AG08396 (cell line): ENCODE data around the gene RPUSD4.

Source experiments
- DNase-seq: peaks from one replicate; pipeline ENCODE4 v3.0.0; 2012; ENCODE audit warnings: low spot score, mixed read lengths

Gene RPUSD4

GRCh38 chr11:126212089-126212660 lies 725 bp upstream of the RPUSD4 start:
- DNase-seq, result peak; percentile 43

GRCh38 chr11:126210871-126211235 lies 597 bp downstream of the RPUSD4 start:
- no peak for DNase-seq

- no peak for DNase-seq
Observed at GRCh38 chr11:126207896-126208295, 3.6 kb downstream of the RPUSD4 start.

- no peak for DNase-seq
Observed at GRCh38 chr11:126205359-126205758, 6.1 kb downstream of the RPUSD4 start.

DNA sequence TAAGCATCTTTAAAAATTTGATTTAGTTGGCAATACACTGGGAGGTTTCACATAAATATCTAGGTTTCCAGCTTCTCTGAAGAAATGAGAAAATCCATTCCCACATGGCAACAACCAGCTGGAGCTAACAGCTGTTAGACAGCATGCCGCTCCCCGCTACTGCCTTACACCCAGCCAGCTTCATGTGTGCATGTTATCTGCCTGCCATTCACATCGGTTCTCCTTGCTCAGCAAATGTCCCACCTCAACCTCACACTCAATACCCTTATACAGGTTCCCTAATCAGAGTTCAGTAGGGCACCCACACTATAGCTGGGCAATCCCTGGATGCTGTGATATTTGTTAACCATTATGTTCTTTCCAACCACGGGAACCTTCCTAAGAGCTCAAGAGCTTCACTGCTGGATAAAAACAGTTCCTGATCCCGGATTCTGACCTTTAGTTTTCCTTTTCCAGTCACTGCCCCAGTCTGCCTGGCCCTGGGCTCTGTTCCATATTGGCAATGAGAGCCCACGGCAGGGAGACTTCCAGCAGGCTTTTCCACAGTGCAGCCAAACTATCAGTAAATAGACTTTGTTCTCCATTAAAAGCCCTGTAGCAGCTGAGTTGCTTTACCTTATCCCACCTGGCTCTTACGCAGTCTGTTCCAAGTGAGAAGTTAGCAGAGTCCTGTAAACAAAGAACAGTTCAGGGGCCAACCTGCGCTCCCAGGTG lies 8.6 kb downstream of the RPUSD4 start:
- no peak for DNase-seq

GRCh38 chr11:126198648-126199047 lies 12.8 kb downstream of the RPUSD4 start:
- DNase-seq, result no peak

- no peak for DNase-seq
Observed at GRCh38 chr11:126197277-126197939, 14.0 kb downstream of the RPUSD4 start.

DNA sequence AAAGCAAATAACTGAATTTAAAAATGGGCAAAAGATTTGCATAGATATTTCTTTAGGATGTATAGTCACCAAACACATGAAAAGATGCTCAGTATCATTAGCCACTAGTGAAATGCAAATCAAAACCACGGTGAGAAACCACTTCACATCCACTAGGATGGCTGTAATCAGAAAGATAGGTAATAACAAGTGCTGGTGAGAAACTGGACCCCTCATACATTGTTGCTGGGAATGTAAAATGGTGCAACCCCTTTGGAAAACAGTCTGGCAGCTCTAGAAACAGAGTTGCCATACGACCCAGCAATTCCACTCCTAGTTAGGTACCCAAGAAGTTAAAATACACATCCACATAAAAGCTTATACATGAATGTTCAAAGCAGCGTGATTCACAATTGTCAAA lies 16.3 kb downstream of the RPUSD4 start:
- no peak for DNase-seq

GRCh38 chr11:126194121-126194543 lies 17.3 kb downstream of the RPUSD4 start:
- DNase-seq, result peak; percentile 69

- DNase-seq, result no peak
Observed at GRCh38 chr11:126193038-126193478, 18.4 kb downstream of the RPUSD4 start.

DNA sequence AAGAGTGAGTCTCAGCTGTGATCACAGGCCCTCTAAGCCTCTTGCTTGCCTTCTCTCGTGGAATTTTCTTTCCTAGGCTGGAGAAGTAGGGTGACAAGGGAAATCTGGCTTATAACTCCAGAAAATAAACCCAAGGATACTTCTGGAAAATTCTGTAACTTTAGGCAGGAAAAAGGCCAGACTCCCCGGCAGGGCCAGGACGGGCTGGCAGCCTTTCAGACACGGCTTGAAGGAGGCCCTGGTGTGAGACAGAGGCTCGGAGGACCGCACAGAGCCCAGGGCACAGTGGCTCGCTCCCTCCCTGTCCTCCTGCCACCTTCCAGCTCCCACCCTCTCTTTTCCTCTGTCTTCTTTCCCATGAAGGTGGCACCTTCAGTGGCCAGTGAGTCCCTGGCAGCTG lies 19.1 kb downstream of the RPUSD4 start:
- no peak for DNase-seq

DNA sequence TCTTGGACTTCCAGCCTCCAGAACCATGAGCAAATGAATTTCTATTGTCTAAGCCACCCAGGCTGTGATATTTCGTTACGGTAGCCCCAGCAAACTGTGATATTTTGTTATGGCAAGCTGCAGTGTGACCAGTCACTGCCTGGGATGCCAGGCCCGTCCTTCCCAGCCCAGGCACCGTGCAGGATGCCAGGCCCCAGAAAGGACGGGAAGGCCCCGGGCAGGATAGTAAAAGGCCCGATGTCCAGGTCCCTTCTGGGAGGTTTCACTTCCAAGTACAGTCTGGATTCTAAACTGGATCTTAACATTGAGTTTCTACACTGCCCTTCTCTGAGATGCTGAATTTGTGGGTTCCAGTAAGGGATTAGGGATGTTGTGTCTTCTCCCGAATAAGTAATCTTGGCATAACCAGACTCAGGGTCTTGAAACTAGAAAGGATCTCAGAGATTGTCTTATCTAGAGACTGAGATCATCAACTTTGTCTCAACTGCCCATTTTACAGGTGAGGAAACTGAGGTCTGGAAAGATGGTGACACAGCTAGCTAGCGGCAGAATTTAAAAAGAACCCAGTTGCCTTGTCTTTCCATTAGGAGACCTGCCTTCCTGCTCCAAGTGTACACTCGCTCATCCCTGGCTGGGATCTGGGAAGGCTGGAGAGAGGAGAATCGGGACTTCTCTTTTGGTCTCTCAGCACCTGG lies 19.9 kb downstream of the RPUSD4 start:
- no peak for DNase-seq

- no peak for DNase-seq
Observed at GRCh38 chr11:126190792-126191191, 20.7 kb downstream of the RPUSD4 start.

DNA sequence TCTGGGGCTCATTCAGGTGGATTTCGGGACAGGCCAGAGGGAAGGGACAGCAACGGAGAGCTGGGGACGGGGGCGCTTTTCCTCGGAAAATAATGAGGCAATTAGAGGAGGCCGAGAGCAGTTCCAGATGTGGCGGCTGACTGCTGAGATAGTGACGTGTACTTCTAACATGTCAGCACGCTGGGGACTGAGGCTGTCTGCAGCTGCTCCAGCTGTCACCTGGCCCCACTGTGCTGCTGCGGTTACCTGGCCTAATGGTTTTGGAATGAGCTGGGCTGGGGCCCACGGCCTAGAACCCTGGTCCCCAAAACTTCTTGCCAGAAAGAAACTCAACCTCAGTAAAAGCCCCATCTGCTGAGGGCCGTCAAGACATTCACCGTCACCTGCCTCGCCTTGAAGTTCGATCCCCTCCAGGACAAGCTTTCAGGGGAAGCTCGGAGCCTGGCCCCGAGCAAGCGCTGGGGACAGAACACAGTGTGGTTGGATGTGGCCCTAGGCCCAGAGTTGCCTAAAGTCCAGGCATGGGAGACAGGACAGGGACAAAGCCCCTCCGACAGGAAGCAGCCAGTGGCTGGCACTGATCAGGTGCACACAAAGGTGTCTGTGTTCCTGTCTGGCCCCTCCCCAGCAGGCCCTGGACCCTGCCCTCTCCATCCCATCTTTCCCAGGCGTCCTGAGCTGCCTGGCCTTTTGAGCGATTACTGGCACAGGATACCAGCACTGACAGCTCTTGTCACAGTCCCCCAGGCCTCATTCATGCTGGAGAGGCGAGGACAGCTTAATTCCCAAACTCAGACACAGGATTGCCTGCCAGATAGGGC lies 22.1 kb downstream of the RPUSD4 start:
- no peak for DNase-seq

- no peak for DNase-seq
Observed at GRCh38 chr11:126188332-126189108, 22.9 kb downstream of the RPUSD4 start.

DNA sequence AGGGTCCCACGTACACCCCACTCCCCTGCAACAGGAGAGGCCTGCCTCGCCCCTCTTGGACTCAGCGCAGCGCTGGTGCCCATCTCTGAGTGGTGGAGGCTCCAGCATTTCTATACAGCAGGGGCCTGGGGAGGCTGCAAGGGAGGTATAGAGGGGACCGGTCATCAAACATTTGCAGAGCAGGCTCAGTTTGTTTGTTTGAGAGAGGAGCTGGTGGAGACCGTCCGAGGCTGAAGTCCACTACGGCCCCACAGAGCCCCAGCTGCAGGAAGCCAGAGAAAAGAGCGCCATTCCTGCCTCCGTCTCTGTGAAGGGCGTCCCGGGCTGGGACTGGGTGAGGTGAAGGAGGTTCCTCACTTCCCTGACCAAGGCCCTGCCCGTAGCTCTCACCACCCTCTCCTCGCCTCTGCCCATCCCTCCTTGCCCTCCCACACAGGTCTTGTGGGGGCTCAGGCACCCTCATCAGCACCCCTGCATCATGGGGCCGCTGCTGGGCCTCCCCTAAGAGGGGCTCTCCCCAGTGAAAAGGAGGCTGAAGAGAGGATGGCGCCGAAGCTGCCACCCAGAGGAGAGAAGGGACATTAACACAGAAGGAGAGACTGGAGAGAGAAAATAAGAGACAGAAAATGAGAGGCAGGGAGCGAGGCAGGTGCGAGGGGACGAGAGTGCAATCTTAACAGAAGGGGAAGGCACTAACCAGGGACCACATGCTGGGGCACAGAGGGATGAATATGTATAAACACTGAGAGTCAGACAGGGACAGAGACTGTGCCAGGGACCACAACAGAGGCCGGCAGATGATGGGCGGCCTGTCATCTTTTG lies 24.5 kb downstream of the RPUSD4 start:
- no peak for DNase-seq

DNA sequence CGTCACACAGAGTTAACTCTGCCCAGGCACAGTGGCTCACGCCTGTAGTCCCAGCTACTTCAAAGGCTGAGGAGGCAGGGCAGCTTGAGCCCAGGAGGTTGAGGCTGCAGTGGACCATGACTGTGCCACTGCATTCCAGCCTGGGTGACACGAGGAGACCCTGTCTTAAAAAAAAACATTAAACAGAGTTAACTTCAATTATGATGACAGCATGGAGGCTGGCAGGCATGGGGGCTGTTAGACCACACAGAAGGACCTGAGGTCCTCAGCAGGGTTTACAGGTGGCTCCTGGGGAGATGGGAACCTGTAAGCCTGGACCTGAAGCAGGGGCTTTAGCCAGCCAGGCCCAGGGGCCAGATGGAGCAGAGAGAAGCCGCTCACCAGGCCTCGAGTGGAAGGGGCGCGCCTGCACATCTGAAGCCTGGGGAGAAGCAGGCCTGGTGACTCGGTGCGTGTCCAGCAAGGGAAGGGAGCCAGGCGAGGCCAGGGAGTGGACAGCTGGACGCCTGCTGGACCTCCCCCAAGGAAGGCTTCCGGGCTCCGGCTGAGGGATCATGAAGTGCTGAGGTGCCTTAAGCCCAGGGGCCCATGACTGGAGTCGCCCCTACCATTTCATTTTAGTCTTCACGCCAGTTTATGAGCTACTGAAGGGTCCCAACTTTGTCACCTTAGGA lies 25.3 kb downstream of the RPUSD4 start:
- DNase-seq, result no peak

DNA sequence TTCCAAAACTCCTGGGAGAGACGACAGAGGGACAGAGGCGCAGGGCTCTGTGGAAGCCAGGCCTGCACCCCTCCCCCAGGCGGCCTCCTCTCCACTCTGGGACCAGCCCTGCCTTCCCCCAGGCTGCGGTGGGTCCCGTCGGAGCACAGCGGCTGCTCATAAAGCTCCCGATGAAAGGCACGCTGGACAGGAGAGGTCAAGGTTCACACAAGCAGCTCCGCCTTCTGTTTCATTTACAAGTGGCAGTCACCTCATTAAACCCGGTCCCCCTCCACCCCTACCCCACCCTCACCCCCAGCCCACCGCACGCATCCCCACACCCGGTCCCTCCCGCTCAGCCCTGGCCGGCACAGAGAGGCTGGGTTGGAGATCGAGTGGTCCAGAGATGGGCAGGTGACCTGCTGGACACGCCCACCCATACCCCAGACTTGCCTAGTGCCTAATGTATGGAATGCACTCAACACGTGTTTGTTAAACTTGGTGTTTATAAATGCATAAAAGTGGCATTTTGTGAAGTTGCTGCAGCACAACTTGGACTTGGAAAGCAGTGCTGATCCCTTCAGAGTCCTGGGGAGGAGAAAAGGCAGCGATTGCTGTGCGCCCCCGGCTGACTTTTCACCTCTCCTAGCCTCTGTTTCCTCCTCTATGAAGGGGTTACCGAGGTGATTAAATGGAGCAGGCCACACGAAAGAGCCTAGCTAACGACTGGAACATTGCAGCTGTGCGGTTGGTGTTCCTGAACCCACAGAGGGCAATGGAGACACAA lies 26.0 kb downstream of the RPUSD4 start:
- DNase-seq, result no peak
